ENCODE results near the gene SATL1.

- TF ChIP-seq, protein P1, sequence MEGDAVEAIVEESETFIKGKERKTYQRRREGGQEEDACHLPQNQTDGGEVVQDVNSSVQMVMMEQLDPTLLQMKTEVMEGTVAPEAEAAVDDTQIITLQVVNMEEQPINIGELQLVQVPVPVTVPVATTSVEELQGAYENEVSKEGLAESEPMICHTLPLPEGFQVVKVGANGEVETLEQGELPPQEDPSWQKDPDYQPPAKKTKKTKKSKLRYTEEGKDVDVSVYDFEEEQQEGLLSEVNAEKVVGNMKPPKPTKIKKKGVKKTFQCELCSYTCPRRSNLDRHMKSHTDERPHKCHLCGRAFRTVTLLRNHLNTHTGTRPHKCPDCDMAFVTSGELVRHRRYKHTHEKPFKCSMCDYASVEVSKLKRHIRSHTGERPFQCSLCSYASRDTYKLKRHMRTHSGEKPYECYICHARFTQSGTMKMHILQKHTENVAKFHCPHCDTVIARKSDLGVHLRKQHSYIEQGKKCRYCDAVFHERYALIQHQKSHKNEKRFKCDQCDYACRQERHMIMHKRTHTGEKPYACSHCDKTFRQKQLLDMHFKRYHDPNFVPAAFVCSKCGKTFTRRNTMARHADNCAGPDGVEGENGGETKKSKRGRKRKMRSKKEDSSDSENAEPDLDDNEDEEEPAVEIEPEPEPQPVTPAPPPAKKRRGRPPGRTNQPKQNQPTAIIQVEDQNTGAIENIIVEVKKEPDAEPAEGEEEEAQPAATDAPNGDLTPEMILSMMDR (optimal IDR thresholded peaks at IDR 0.05 in 1 of 3, IDR thresholded peaks at IDR 0.05 in 1 of 3, conservative IDR thresholded peaks at IDR 0.05 in 1 of 3; ENCODE audit: extremely low read depth in 1 of 3, insufficient read depth in 2 of 3, low read length in 3 of 3), result no peak
- no peak for TF ChIP-seq EZH2 (IDR thresholded peaks at IDR 0.05; ENCODE audit: low read length)
These were observed 22.2 kb downstream of the SATL1 start for GRCh38 chrX:85221361-85221760.

Measured in keratinocyte (primary cell).